GM12872 (cell line): ENCODE results near the gene ITPKB.

Experiments used
- TF ChIP-seq, protein P1 (sequence below): IDR thresholded peaks from 3 replicates; pipeline ENCODE4 v1.5.1; 2011; ENCODE audit warnings: low read depth, mild to moderate bottlenecking, low read length, moderate library complexity; ENCODE audit not compliant: insufficient read depth

Gene ITPKB

DNA sequence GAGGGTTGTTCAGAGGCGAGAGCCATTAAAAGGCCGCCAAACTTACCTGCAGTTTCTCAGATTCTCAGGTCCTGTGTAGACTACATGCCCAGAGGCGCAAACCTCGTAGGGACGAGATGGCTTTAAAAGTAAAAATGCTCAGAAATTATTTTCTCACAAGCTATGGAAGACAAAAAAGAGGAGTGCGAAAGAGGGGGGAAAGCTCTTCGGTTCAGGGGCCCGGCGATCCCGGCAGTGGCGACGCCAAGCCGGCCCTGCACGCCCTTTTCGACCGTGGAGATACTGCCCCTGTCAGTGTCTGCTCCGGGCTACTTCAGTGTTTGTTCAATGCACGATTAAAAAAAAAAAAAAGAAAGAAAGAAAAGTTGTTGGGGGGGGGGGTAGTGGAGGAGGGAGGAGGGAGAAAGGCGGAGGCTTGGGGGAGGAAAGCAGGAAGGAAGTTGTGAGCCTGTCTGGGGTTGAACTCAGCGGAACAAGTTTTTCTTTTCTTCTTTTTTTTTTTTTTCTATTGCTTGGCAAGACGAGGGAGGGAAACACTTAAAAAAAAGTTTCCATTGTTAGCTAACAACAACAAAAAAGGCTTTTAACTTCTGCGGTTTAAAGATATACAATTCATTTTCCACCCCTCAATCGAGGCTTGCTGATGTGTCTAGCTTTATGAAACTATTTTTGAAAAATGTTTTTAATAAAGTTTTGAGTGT, at the start of gene ITPKB:
Gene ITPKB (minus strand): TSS at position 288 of the 701 bp plus-strand sequence. CDS start 1,824 bp downstream, outside the sequence.
- TF ChIP-seq, protein P1, sequence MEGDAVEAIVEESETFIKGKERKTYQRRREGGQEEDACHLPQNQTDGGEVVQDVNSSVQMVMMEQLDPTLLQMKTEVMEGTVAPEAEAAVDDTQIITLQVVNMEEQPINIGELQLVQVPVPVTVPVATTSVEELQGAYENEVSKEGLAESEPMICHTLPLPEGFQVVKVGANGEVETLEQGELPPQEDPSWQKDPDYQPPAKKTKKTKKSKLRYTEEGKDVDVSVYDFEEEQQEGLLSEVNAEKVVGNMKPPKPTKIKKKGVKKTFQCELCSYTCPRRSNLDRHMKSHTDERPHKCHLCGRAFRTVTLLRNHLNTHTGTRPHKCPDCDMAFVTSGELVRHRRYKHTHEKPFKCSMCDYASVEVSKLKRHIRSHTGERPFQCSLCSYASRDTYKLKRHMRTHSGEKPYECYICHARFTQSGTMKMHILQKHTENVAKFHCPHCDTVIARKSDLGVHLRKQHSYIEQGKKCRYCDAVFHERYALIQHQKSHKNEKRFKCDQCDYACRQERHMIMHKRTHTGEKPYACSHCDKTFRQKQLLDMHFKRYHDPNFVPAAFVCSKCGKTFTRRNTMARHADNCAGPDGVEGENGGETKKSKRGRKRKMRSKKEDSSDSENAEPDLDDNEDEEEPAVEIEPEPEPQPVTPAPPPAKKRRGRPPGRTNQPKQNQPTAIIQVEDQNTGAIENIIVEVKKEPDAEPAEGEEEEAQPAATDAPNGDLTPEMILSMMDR = no peak

DNA sequence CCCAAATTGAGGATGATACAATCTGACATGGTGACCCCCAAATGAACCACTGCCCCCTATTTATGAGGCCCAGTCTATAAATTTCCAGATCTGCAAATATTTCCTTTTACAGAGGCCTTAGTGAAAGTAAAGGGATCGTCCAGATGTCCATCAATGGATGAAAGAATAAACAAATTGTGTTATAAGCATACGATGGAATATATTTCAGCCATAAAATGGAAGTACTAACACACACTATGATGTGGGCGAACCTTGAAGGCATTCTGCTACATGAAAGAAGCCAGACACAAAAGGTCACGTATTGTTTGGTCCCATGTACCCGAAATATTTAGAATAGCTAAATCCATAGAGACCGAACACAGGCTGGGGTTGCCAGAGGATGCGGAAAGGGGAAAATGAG, 48.6 kb upstream of the ITPKB start:
- TF ChIP-seq, protein P1 = no peak

DNA sequence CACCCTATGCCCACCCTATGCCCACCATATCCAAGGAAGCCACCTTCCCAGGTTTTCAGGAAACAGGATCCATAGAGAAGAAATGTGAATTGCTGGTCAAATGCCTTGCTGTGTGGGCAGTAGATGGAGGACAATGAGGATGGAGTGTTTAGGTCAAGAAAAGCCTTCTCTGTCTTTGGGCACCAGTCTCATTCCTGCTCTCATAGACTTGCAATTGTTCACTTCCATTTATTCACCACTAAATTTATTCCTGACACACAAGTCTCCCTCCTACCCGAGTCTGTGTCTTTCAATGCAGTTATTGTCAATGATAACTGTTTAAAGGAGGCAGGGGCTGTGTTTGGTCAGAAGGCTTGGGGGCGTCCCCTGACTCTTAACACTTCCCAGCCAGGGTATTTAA, 48.0 kb upstream of the ITPKB start:
- TF ChIP-seq, protein P1 = no peak

DNA sequence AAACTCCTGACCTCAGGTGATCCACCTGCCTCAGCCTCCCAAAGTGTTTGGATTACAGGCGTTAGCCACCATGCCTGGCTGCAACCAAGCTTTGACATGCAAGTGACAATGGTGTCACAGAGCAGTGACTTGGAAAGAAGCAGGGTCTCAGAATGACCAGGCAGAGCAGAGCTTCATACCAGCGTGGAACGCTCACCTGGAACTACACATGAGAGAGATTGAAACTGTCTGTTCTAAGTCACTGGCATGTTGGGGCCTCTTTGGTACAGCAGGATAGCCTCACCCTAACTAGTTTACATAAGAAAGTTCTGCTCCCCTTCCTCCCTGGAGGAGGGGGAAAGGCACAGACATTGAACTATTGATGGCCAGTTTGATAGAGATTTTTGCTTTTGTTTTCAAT, 47.5 kb upstream of the ITPKB start:
- TF ChIP-seq, protein P1 = no peak

DNA sequence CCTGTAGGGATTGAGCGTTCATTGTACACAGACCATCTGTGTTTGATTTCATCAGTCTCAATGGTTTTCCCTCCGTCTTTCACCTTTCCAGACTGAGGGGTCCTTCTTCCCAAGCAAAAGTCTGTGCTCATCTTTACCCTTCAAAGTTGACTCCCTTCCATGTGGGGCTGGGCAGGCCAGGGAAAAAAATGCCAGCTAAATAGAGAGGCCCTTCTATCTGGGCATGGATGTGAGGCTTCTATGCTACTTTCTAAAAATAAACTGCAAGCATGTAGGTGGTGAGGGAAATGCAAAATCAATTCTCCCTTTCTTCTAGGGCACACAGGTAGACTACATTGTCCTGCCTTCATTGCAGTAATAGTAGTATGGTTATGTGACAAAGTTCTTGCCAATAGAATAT, 46.7 kb upstream of the ITPKB start:
- TF ChIP-seq, protein P1 = no peak

DNA sequence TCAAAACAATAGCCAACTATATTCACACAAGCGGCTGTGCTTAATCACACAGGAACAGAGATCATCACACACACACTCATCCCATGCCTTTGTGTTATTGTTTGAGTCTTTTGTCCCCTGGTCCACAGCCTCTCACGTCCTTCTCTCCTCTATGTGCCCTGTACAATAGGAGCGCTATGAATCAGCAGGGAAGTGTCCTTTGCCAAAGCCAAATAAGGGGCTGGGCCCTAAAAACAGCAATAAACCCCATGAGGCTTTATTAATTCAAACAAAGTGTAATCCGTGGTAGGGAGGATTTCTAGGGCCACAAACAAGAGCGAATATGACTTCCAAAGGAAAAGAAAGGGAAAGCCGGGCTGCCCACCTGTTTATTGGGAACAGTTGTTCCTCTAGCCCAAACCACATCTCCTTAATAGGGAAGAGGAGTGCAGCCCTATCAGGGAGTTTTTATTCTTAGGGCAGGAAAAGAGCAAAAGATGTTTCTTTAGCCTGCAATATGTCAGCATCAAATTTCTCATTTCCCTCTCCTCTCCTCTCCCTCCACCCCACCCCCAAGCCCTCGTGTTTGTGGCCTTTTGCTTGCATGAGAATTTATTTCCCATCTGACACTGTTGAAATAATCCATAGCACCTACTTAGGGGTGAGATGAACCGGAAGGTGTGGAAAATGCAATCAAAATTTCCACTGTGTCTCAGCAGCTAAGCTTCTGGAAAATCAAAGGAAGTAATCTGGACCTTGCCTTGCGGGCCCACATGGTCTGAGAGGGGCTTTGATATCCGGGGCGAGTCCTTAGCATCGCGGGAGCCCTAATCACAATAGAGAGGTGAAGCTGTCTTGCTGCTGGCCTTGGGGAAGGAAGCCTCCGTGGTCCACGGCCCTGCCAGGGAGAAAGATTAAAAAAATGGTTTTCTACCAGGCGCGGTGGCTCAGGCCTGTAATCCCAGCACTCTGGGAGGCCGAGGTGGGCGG, 45.3 kb upstream of the ITPKB start:
- TF ChIP-seq, protein P1 = no peak

DNA sequence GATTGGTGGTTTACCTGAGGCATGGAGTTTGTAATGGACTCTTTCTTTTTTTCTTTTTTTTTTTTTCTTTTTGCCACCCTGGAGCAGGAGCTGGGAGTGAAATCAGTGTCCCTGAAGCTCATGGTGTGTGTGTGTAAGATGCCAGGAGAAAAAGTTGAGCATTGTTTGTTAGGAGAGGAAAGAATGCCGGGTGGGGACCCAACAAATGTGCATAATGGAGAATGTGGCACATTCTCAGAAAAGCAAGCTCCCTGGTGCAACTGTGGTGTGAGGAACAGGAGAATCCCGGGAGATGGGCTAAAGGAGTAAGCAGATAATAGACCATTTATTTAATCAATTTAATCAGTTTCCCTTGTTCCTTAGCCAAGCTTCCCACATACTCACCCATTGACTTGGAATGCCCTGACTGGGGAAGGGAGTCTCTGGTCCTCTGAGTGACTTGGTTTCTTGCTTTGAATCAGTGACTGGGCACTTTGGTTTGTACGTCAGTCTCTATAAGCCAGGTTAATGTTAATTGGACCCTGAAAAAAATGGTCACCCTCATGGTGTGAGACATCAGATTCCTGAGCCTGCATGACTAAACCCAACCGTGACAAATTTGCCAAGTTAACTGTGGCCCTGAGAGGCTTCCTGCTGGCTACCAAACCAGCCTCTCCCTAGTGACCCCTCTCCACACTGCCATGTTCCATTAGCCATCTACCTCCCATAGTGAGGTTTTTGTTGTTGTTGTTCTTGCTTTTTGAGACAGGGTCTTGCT, 43.9 kb upstream of the ITPKB start:
- TF ChIP-seq, protein P1 = no peak
